ENCODE data around the gene LPCAT2.

GRCh38 chr16:55494994-55495421, 13.9 kb upstream of the LPCAT2 start:
- TF ChIP-seq CTCF (IDR thresholded peaks at IDR 0.05) (no peak), IRF1 (CRISPR knock-in tag; IDR thresholded peaks at IDR 0.05) (no peak)
